GM12874 (cell line): Measurements from ENCODE around the gene ENOX1.

Experiments
- TF ChIP-seq, protein P1 (sequence below): IDR thresholded peaks from 2 replicates; pipeline ENCODE4 v1.5.1; 2011; ENCODE audit warnings: low read depth, mild to moderate bottlenecking, control low read depth, low read length, moderate library complexity; ENCODE audit not compliant: insufficient read depth

Gene ENOX1

GRCh38 chr13:43200736-43201135 is 586.0 kb downstream of the ENOX1 start:
- TF ChIP-seq, protein P1, sequence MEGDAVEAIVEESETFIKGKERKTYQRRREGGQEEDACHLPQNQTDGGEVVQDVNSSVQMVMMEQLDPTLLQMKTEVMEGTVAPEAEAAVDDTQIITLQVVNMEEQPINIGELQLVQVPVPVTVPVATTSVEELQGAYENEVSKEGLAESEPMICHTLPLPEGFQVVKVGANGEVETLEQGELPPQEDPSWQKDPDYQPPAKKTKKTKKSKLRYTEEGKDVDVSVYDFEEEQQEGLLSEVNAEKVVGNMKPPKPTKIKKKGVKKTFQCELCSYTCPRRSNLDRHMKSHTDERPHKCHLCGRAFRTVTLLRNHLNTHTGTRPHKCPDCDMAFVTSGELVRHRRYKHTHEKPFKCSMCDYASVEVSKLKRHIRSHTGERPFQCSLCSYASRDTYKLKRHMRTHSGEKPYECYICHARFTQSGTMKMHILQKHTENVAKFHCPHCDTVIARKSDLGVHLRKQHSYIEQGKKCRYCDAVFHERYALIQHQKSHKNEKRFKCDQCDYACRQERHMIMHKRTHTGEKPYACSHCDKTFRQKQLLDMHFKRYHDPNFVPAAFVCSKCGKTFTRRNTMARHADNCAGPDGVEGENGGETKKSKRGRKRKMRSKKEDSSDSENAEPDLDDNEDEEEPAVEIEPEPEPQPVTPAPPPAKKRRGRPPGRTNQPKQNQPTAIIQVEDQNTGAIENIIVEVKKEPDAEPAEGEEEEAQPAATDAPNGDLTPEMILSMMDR: no peak

GRCh38 chr13:43200307-43200706 is 586.5 kb downstream of the ENOX1 start:
- TF ChIP-seq, protein P1: no peak

GRCh38 chr13:43196750-43197370 is 589.9 kb downstream of the ENOX1 start:
- TF ChIP-seq, protein P1: no peak

- TF ChIP-seq, protein P1: no peak
Observed at GRCh38 chr13:43196086-43196621, 590.6 kb downstream of the ENOX1 start.

- TF ChIP-seq, protein P1: 0 out of 2 replicates have a peak, but pooled peaks have one; percentile 17
Observed at GRCh38 chr13:43195551-43195950, 591.2 kb downstream of the ENOX1 start.

DNA sequence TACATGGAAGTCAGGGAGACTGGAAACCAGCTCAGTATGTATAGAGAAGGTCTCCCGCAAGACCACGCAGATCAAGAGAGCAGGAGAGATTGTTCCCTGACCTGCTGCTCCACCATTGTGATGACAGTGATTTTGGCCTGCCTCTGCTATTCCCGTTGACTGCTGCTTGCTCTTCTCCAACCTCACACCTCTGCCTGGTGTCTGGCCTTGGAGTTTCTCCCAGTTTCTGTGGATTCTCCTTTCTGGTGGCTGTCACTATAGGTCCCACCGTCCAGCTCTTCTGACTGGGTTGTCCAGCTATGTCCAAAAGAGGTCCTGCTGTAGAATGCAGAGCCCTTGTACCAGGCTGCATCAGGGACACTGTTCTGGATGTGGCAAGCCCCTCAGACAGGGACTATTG is 591.7 kb downstream of the ENOX1 start:
- TF ChIP-seq, protein P1: no peak

- TF ChIP-seq, protein P1: no peak
Observed at GRCh38 chr13:43193789-43194420, 592.9 kb downstream of the ENOX1 start.
